Loucy (cell line): ENCODE measurements around the gene TJP2.
A peak's percentile ranks its signal among the peaks of the same experiment; 100 is the strongest.

Source experiments
- H2AFZ ChIP-seq: fragments of 200-600 bp; sonication (generic); 2 replicates; pipeline ENCODE4 v1.6.0; 2016; ENCODE audit warnings: antibody characterized with exemption, mild to moderate bottlenecking, low read length, moderate library complexity
- H3F3A ChIP-seq: fragments of 200-600 bp; 2 replicates; pipeline ENCODE4 v1.6.0; 2016; ENCODE audit warnings: antibody characterized with exemption, low read depth, mild to moderate bottlenecking
- H3K27me3 ChIP-seq: fragments of 200-600 bp; sonication (generic); 2 replicates; pipeline ENCODE4 v1.6.1; 2014; ENCODE audit warnings: low read length, mild to moderate bottlenecking; ENCODE audit not compliant: insufficient read depth, poor library complexity, severe bottlenecking
- H3K36me3 ChIP-seq: fragments of 200-600 bp; sonication (generic); 2 replicates; pipeline ENCODE4 v1.6.1; 2016; ENCODE audit warnings: low read length; ENCODE audit not compliant: insufficient read depth
- H3K4me1 ChIP-seq: fragments of 200-600 bp; sonication (generic); 2 replicates; pipeline ENCODE4 v1.5.1; 2014; ENCODE audit warnings: low read length, mild to moderate bottlenecking; ENCODE audit not compliant: insufficient read depth, poor library complexity, severe bottlenecking
- H3K4me2 ChIP-seq: fragments of 200-600 bp; sonication (generic); 2 replicates; pipeline ENCODE4 v1.6.0; 2014; ENCODE audit warnings: antibody characterized with exemption, low read length, low read depth, mild to moderate bottlenecking; ENCODE audit not compliant: poor library complexity, severe bottlenecking
- H3K4me3 ChIP-seq: fragments of 200-600 bp; sonication (generic); 2 replicates; pipeline ENCODE4 v1.5.1; 2014; ENCODE audit warnings: low read length, mild to moderate bottlenecking, mixed read lengths; ENCODE audit not compliant: poor library complexity, severe bottlenecking
- H3K79me2 ChIP-seq: fragments of 200-600 bp; sonication (generic); 2 replicates; pipeline ENCODE4 v1.6.1; 2014; ENCODE audit warnings: low read length; ENCODE audit not compliant: insufficient read depth
- H3K9ac ChIP-seq: fragments of 200-600 bp; sonication (generic); 2 replicates; pipeline ENCODE4 v1.6.0; 2014; ENCODE audit warnings: mild to moderate bottlenecking, low read depth, low read length, moderate library complexity; ENCODE audit not compliant: poor library complexity, severe bottlenecking
- H3K9me2 ChIP-seq: fragments of 200-600 bp; sonication (generic); replicated peaks from 2 replicates; pipeline ENCODE4 v1.6.1; 2016; ENCODE audit warnings: low read depth, low read length, mixed read lengths
- H3K9me3 ChIP-seq: fragments of 200-600 bp; sonication (generic); 2 replicates; pipeline ENCODE4 v1.6.1; 2014; ENCODE audit warnings: mild to moderate bottlenecking, antibody characterized with exemption, low read length, low read depth; ENCODE audit not compliant: insufficient read depth
- H4K20me1 ChIP-seq: fragments of 200-600 bp; sonication (generic); 2 replicates; pipeline ENCODE4 v1.6.0; 2014; ENCODE audit warnings: antibody characterized with exemption, low read length, mild to moderate bottlenecking; ENCODE audit not compliant: insufficient read depth, poor library complexity, severe bottlenecking
- EZH2phosphoT487 ChIP-seq: fragments of 200-600 bp; IDR thresholded peaks from 2 replicates; pipeline ENCODE4 v1.6.1; 2018; ENCODE audit warnings: antibody characterized with exemption, mild to moderate bottlenecking, moderate library complexity, borderline replicate concordance
- TF ChIP-seq, protein P1 (sequence below): fragments of 200-600 bp; sonication (generic); conservative IDR thresholded peaks from 2 replicates; pipeline ENCODE4 v1.5.1; 2014; ENCODE audit warnings: mild to moderate bottlenecking, antibody characterized with exemption, low read length

Gene TJP2

GRCh38 chr9:69132361-69132760, 41.7 kb upstream of the TJP2 start:
- Histone ChIP-seq H3F3A (no peaks in the 10 kb centered on the region), H3K79me2 (peaks cover 69% of the 10 kb centered on the region), H3K36me3 (no peaks in the 10 kb centered on the region), H3K4me1 (peaks cover 31% of the 10 kb centered on the region), H3K9me2 (no peaks in the 10 kb centered on the region), H3K27me3 (no peaks in the 10 kb centered on the region), H4K20me1 (no peaks in the 10 kb centered on the region), H3K4me3 (no peak overlapping the region), H3K4me2 (peak overlapping the region; percentile 45), H3K9me3 (no peaks in the 10 kb centered on the region), H3K9ac (no peak overlapping the region), H2AFZ (no peak overlapping the region)
- TF ChIP-seq, protein P1, sequence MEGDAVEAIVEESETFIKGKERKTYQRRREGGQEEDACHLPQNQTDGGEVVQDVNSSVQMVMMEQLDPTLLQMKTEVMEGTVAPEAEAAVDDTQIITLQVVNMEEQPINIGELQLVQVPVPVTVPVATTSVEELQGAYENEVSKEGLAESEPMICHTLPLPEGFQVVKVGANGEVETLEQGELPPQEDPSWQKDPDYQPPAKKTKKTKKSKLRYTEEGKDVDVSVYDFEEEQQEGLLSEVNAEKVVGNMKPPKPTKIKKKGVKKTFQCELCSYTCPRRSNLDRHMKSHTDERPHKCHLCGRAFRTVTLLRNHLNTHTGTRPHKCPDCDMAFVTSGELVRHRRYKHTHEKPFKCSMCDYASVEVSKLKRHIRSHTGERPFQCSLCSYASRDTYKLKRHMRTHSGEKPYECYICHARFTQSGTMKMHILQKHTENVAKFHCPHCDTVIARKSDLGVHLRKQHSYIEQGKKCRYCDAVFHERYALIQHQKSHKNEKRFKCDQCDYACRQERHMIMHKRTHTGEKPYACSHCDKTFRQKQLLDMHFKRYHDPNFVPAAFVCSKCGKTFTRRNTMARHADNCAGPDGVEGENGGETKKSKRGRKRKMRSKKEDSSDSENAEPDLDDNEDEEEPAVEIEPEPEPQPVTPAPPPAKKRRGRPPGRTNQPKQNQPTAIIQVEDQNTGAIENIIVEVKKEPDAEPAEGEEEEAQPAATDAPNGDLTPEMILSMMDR: no peak
- TF ChIP-seq EZH2phosphoT487: no peak

- H3K79me2 ChIP-seq: peaks cover 58% of the 10 kb centered on the region; the same call in 1 of the 2 replicates
- H3K4me3 ChIP-seq: no peak overlapping the region
- TF ChIP-seq, protein P1: no peak
- no peak for TF ChIP-seq EZH2phosphoT487
- H3K4me1 ChIP-seq: peaks cover 24% of the 10 kb centered on the region
- H3K4me2 ChIP-seq: no peak overlapping the region
- no peaks in the 10 kb centered on the region for H3F3A ChIP-seq
- H4K20me1 ChIP-seq: no peaks in the 10 kb centered on the region
- no peaks in the 10 kb centered on the region for H3K9me2 ChIP-seq
- H3K9ac ChIP-seq: no peak overlapping the region
- H2AFZ ChIP-seq: no peak overlapping the region
- no peaks in the 10 kb centered on the region for H3K36me3 ChIP-seq
- no peaks in the 10 kb centered on the region for H3K9me3 ChIP-seq
- H3K27me3 ChIP-seq: no peaks in the 10 kb centered on the region
These were observed 39.7 kb upstream of the TJP2 start for GRCh38 chr9:69134412-69134811.

GRCh38 chr9:69136185-69136584, 37.9 kb upstream of the TJP2 start:
- no peaks in the 10 kb centered on the region for H3K36me3 ChIP-seq
- H3K79me2 ChIP-seq: peaks cover 42% of the 10 kb centered on the region; the same call in 1 of the 2 replicates
- TF ChIP-seq, protein P1: no peak
- H4K20me1 ChIP-seq: no peaks in the 10 kb centered on the region
- no peaks in the 10 kb centered on the region for H3K9me2 ChIP-seq
- H3K9me3 ChIP-seq: no peaks in the 10 kb centered on the region
- H3K4me1 ChIP-seq: peaks cover 13% of the 10 kb centered on the region
- no peak overlapping the region for H2AFZ ChIP-seq
- H3K9ac ChIP-seq: no peak overlapping the region
- no peak overlapping the region for H3K4me3 ChIP-seq
- H3K4me2 ChIP-seq: no peak overlapping the region
- H3F3A ChIP-seq: no peaks in the 10 kb centered on the region
- H3K27me3 ChIP-seq: no peaks in the 10 kb centered on the region
